H1 (cell line): ENCODE results near the gene LHX5. TPM values are rescaled to one million over a fixed set of nuclear protein-coding genes. Genes with fewer than 3 reads are reported as not detected.

Experiments used
- CTCF ChIA-PET: fragments of 300-600 bp; sonication (Branson Sonifier 250); formaldehyde crosslinking; loops from one replicate; lab custom pipeline; 2021; ENCODE audit not compliant: partially characterized antibody; lab: Charles Lee
- POLR2A ChIA-PET: fragments of 300-600 bp; sonication (Branson Sonifier 250); formaldehyde crosslinking; loops from one replicate; lab custom pipeline; 2021; ENCODE audit warnings: inconsistent platforms; ENCODE audit not compliant: partially characterized antibody; lab: Charles Lee
- DNase-seq, 2 experiments: peaks; one replicate each; pipeline versions ENCODE4 v3.0.0 to v3.0.0-alpha.2; 2010 to 2022; ENCODE audit warnings: low spot score in 2 of 2, low read depth in 1 of 2, mixed read lengths in 1 of 2
- FAIRE-seq: peaks from 2 replicates; lab custom pipeline; 2011; peaks lifted over from hg19 to GRCh38; lab: Jason Lieb, UNC
- H2AFZ ChIP-seq: 2 replicates; pipeline ENCODE4 v1.8.1; 2012; ENCODE audit warnings: low read length, inconsistent platforms
- H2AK5ac ChIP-seq: 2 replicates; pipeline ENCODE4 v1.6.1; 2013; ENCODE audit warnings: low read depth, low read length
- H2BK120ac ChIP-seq: replicated peaks from 2 replicates; pipeline ENCODE3; 2013; ENCODE audit warnings: low read depth, low read length, inconsistent platforms
- H2BK12ac ChIP-seq: 2 replicates; pipeline ENCODE4 v1.6.1; 2013; ENCODE audit warnings: low read depth, low read length
- H2BK15ac ChIP-seq: 2 replicates; pipeline ENCODE4 v1.6.1; 2013; ENCODE audit warnings: low read length
- H2BK20ac ChIP-seq: 2 replicates; pipeline ENCODE4 v1.6.1; 2013; ENCODE audit warnings: low read length
- H2BK5ac ChIP-seq: 2 replicates; pipeline ENCODE4 v1.6.1; 2013; ENCODE audit warnings: low read depth, low read length
- H3K14ac ChIP-seq: 2 replicates; pipeline ENCODE4 v1.6.1; 2013; ENCODE audit warnings: inconsistent platforms; ENCODE audit not compliant: insufficient read length
- H3K18ac ChIP-seq: 2 replicates; pipeline ENCODE4 v1.6.1; 2013; ENCODE audit warnings: low read length; ENCODE audit errors: extremely low read depth
- H3K23ac ChIP-seq: 2 replicates; pipeline ENCODE4 v1.6.1; 2013; ENCODE audit warnings: inconsistent platforms; ENCODE audit not compliant: insufficient read length
- H3K23me2 ChIP-seq: 2 replicates; pipeline ENCODE4 v1.6.1; 2013; ENCODE audit warnings: low read depth, low read length
- H3K27ac ChIP-seq: 2 replicates; pipeline ENCODE4 v1.6.1; 2011; ENCODE audit warnings: low read depth, low read length, inconsistent platforms
- H3K27me3 ChIP-seq, 4 experiments: replicated peaks in 1 of 4; 1 replicate in 1 of 4; 2 replicates in 3 of 4; pipeline versions ENCODE4 v1.6.1 to v1.8.1; 2011 to 2013; ENCODE audit warnings: low read length in 3 of 4, mild to moderate bottlenecking in 3 of 4, inconsistent platforms in 2 of 4, mixed read lengths in 2 of 4, moderate library complexity in 1 of 4; ENCODE audit not compliant: control insufficient read depth in 3 of 4, insufficient read depth in 3 of 4; ENCODE audit errors: extremely low read depth in 1 of 4
- H3K36me3 ChIP-seq, 4 experiments: 2 replicates each; pipeline versions ENCODE4 v1.6.1 to v1.8.1; 2011 to 2013; ENCODE audit warnings: mild to moderate bottlenecking in 4 of 4, low read length in 3 of 4, moderate library complexity in 2 of 4, control low read depth in 1 of 4, inconsistent platforms in 1 of 4; ENCODE audit not compliant: insufficient read depth in 4 of 4, control insufficient read depth in 2 of 4
- H3K4ac ChIP-seq: replicated peaks from 2 replicates; pipeline ENCODE3; 2013; ENCODE audit warnings: low read length, low read depth, mixed read lengths, inconsistent platforms; ENCODE audit not compliant: insufficient read length
- H3K4me1 ChIP-seq, 4 experiments: replicated peaks in 1 of 4; 1 replicate in 1 of 4; 2 replicates in 3 of 4; pipeline versions ENCODE4 v1.6.1 to v1.8.1; 2011 to 2013; ENCODE audit warnings: low read length in 3 of 4, inconsistent platforms in 2 of 4, mixed read lengths in 1 of 4; ENCODE audit not compliant: insufficient read depth in 4 of 4, control insufficient read depth in 3 of 4
- H3K4me2 ChIP-seq, 2 experiments: 2 replicates each; pipeline versions ENCODE4 v1.6.1 to v1.8.1; 2011 to 2013; ENCODE audit warnings: low read depth in 2 of 2, low read length in 2 of 2, control low read depth in 1 of 2, inconsistent platforms in 1 of 2, mild to moderate bottlenecking in 1 of 2; ENCODE audit not compliant: insufficient read depth in 1 of 2
- H3K4me3 ChIP-seq, 4 experiments: fragments of 200-600, 300-600 bp in 1 of 4; sonication (generic), shearing (Covaris generic), sonication (Bioruptor Twin) in 1 of 4; 2 replicates each; pipeline versions ENCODE4 v1.5.1 to v1.8.1; 2011 to 2016; ENCODE audit warnings: low read length in 4 of 4, low read depth in 3 of 4, control low read depth in 2 of 4, inconsistent platforms in 2 of 4, mild to moderate bottlenecking in 2 of 4, mixed read lengths in 1 of 4, moderate library complexity in 1 of 4; ENCODE audit not compliant: insufficient read depth in 2 of 4; ENCODE audit errors: extremely low read depth in 1 of 4
- H3K56ac ChIP-seq: replicated peaks from 2 replicates; pipeline ENCODE3; 2013; ENCODE audit warnings: low read depth, mild to moderate bottlenecking, mixed read lengths, low read length, inconsistent platforms; ENCODE audit not compliant: insufficient read length
- H3K79me1 ChIP-seq: 2 replicates; pipeline ENCODE4 v1.6.1; 2013; ENCODE audit warnings: low read depth, low read length, control low read depth
- H3K79me2 ChIP-seq, 2 experiments: 2 replicates each; pipeline versions ENCODE4 v1.6.1 to v1.8.1; 2012 to 2013; ENCODE audit warnings: low read length in 2 of 2, mild to moderate bottlenecking in 2 of 2, inconsistent platforms in 1 of 2; ENCODE audit not compliant: insufficient read depth in 2 of 2, control insufficient read depth in 1 of 2
- H3K9ac ChIP-seq, 4 experiments: replicated peaks in 1 of 4; 1 replicate in 1 of 4; 2 replicates in 3 of 4; pipeline versions ENCODE4 v1.6.1 to v1.8.1; 2011 to 2013; ENCODE audit warnings: low read depth in 3 of 4, low read length in 3 of 4, control low read depth in 2 of 4, mild to moderate bottlenecking in 2 of 4, moderate library complexity in 2 of 4, inconsistent platforms in 1 of 4; ENCODE audit errors: extremely low read depth in 1 of 4
- H3K9me3 ChIP-seq, 2 experiments: 2 replicates each; pipeline versions ENCODE4 v1.6.1 to v1.8.1; 2012 to 2013; ENCODE audit warnings: mild to moderate bottlenecking in 2 of 2, moderate library complexity in 2 of 2, control low read depth in 1 of 2, inconsistent platforms in 1 of 2, low read depth in 1 of 2, low read length in 1 of 2, mixed read lengths in 1 of 2; ENCODE audit not compliant: insufficient read depth in 2 of 2
- H4K20me1 ChIP-seq, 2 experiments: replicated peaks in 1 of 2; 2 replicates each; pipeline versions ENCODE3 to v1.8.1; 2011 to 2013; ENCODE audit warnings: inconsistent platforms in 2 of 2, low read length in 2 of 2, mild to moderate bottlenecking in 1 of 2; ENCODE audit not compliant: insufficient read depth in 2 of 2, control insufficient read depth in 1 of 2
- H4K5ac ChIP-seq: 2 replicates; pipeline ENCODE4 v1.6.1; 2013; ENCODE audit warnings: low read length, low read depth, mixed read lengths, inconsistent platforms; ENCODE audit not compliant: insufficient read length
- H4K8ac ChIP-seq: 2 replicates; pipeline ENCODE4 v1.8.0; 2013; ENCODE audit warnings: mild to moderate bottlenecking, moderate library complexity, low read length, inconsistent platforms; ENCODE audit not compliant: insufficient read depth; ENCODE audit errors: extremely low read depth
- H4K91ac ChIP-seq: replicated peaks from 2 replicates; pipeline ENCODE3; 2013; ENCODE audit warnings: low read length, mixed read lengths, inconsistent platforms; ENCODE audit not compliant: insufficient read length
- GABPA ChIP-seq: IDR thresholded peaks from 2 replicates; pipeline ENCODE4 v1.6.1; 2011; ENCODE audit warnings: mild to moderate bottlenecking, low read length, moderate library complexity, borderline replicate concordance; ENCODE audit not compliant: insufficient read depth
- JUND ChIP-seq: IDR thresholded peaks from 2 replicates; pipeline ENCODE4 v1.6.1; 2011; ENCODE audit warnings: mild to moderate bottlenecking, improper control_type of control experiment, low read length
- KDM1A ChIP-seq: fragments of 200-600, 300-600 bp; sonication (generic); IDR thresholded peaks from 2 replicates; pipeline ENCODE4 v1.7.1; 2016; ENCODE audit warnings: mild to moderate bottlenecking, low read length, borderline replicate concordance
- KDM5A ChIP-seq: fragments of 200-600 bp; IDR thresholded peaks from 2 replicates; pipeline ENCODE4 v1.7.1; 2012; ENCODE audit warnings: mild to moderate bottlenecking, low read length, inconsistent platforms, mixed read lengths
- SIN3A ChIP-seq, 2 experiments: IDR thresholded peaks in 1 of 2; conservative IDR thresholded peaks in 1 of 2; 2 replicates each; pipeline ENCODE4 v1.6.1; 2011 to 2012; ENCODE audit warnings: low read length in 2 of 2, improper control_type of control experiment in 1 of 2, low read depth in 1 of 2, mild to moderate bottlenecking in 1 of 2
- SP1 ChIP-seq: IDR thresholded peaks from 2 replicates; pipeline ENCODE4 v1.6.1; 2011; ENCODE audit warnings: low read depth, low read length
- TBP ChIP-seq: IDR thresholded peaks from 2 replicates; pipeline ENCODE4 v1.6.1; 2011; ENCODE audit warnings: low read depth, low read length, improper control_type of control experiment
- WGBS, 2 experiments: shearing (Covaris generic) in 1 of 2; methylation state at CpG; one replicate each; pipeline versions ENCODE4 v1.1.6 to v1.1.7; 2013 to 2015; ENCODE audit warnings: low lambda C conversion rate in 2 of 2, mixed read lengths in 2 of 2, inconsistent platforms in 1 of 2, low coverage in 1 of 2, missing lambda C conversion rate in 1 of 2; ENCODE audit not compliant: insufficient replicate concordance in 2 of 2, insufficient coverage in 1 of 2, insufficient read length in 1 of 2; ENCODE audit errors: extremely low coverage in 1 of 2, missing lambda C conversion rate in 1 of 2; 5-methylcytosine and 5-hydroxymethylcytosine counted together
- polyA plus RNA-seq, 7 experiments: library from polyadenylated mRNA; depleted of rRNA in 3 of 7; stranded (reverse) in 5 of 7; unstranded in 2 of 7; fragments of >200 nt in 5 of 7; fragments of 200-250 nt in 2 of 7; gene quantifications; 1 replicate in 5 of 7; 2 replicates in 1 of 7; 4 replicates in 1 of 7; pipeline versions ENCODE4 v1.2.1 to v1.2.3, GENCODE V29; 2011 to 2013; ENCODE audit warnings: missing spikeins in 2 of 7, mixed read lengths in 2 of 7
- total RNA-seq: library from RNA; stranded (reverse); fragmentation: NEBNext Ultra II Directional; extraction: Animal tissue kit (Norgen Biotek cat#: 25700); gene quantifications from 2 replicates; pipeline ENCODE4 v1.2.1, GENCODE V29; 2021
- TF ChIP-seq, protein P1 (sequence below), 3 experiments: IDR thresholded peaks; 1 replicate in 2 of 3; 2 replicates in 1 of 3; pipeline versions ENCODE4 v1.5.1 to v1.6.1; 2011; ENCODE audit warnings: low read length in 3 of 3, mild to moderate bottlenecking in 3 of 3, inconsistent platforms in 2 of 3, low read depth in 1 of 3, moderate library complexity in 1 of 3; ENCODE audit not compliant: insufficient read depth in 1 of 3; ENCODE audit errors: control extremely low read depth in 1 of 3
- TF ChIP-seq, protein P2 (sequence below): IDR thresholded peaks from 2 replicates; pipeline ENCODE4 v1.6.1; 2012; ENCODE audit warnings: low read length, inconsistent platforms

LHX5 gene
- total and polyA plus RNA-seq, 2 of the 8 experiments (the other 6 are each of a cell fraction or from before 2014, with no cell fraction given): 0.47 to 1.1 TPM

DNA sequence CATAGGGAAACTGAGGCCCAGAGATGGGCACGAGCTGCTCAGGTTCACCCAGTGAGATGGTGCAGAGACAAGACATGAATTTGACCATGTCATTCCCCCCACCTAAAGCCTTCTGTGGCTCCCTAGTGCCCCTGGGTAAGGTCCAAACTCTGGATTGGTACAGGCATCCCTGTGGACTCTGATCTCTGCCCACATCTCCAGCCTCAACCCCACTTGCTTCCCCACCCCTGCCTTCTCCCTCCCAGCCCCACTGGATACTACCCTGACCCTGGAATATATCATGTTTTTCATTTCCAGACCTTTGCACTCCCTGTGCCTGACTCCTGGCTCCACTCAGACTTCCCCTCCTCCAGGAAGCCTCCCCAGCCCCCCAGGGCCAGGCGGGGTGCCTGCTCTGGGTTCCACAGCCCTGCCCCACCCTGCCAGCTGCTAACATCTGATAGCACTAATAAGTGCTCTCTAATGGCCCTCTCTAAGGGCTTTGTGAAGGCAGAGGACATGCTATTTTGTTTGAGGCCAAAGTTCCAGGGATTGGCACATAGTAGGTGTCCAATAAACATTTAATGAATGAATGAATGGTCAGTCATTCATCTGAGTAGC is 50.6 kb downstream of the LHX5 start:
- no peak for FAIRE-seq
- Histone ChIP-seq H4K8ac (no peak overlapping the region), H2BK15ac (no peak overlapping the region), H3K27me3 (no peaks in the 10 kb centered on the region), H3K23ac (no peak overlapping the region), H4K20me1 (no peaks in the 10 kb centered on the region), H3K23me2 (peaks cover 5% of the 10 kb centered on the region), H2AFZ (no peak overlapping the region), H3K36me3 (no peaks in the 10 kb centered on the region), H3K9ac (no peak overlapping the region), H3K79me2 (no peaks in the 10 kb centered on the region), H3K14ac (no peak overlapping the region), H2BK120ac (no peak overlapping the region), H3K4me3 (no peak overlapping the region), H2AK5ac (no peak overlapping the region), H3K79me1 (no peaks in the 10 kb centered on the region), H3K4me2 (no peak overlapping the region), H4K5ac (no peak overlapping the region), H3K4me1 (peaks cover 0 to 7% (median 5%) of the 10 kb centered on the region in 4 experiments; a peak in 5 of 7 replicates), H3K9me3 (no peaks in the 10 kb centered on the region), H2BK20ac (no peak overlapping the region), H2BK5ac (no peak overlapping the region), H3K56ac (no peak overlapping the region), H2BK12ac (no peak overlapping the region), H3K4ac (no peak overlapping the region), H3K27ac (no peak overlapping the region), H4K91ac (no peak overlapping the region), H3K18ac (no peak overlapping the region)
- WGBS, 2 experiments: 94% methylated on average over 2 of the region's 2 CpGs; no CpG with 5 or more reads in 1 of the 2 experiments
- ChIA-PET CTCF (no interaction called here), POLR2A (no interaction called here)
- no peak for DNase-seq
- TF ChIP-seq, protein P1, sequence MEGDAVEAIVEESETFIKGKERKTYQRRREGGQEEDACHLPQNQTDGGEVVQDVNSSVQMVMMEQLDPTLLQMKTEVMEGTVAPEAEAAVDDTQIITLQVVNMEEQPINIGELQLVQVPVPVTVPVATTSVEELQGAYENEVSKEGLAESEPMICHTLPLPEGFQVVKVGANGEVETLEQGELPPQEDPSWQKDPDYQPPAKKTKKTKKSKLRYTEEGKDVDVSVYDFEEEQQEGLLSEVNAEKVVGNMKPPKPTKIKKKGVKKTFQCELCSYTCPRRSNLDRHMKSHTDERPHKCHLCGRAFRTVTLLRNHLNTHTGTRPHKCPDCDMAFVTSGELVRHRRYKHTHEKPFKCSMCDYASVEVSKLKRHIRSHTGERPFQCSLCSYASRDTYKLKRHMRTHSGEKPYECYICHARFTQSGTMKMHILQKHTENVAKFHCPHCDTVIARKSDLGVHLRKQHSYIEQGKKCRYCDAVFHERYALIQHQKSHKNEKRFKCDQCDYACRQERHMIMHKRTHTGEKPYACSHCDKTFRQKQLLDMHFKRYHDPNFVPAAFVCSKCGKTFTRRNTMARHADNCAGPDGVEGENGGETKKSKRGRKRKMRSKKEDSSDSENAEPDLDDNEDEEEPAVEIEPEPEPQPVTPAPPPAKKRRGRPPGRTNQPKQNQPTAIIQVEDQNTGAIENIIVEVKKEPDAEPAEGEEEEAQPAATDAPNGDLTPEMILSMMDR (IDR thresholded peaks at IDR 0.05; ENCODE audit: control extremely low read depth in 1 of 3, insufficient read depth in 1 of 3, low read depth in 1 of 3, low read length in 3 of 3): no peak
- TF ChIP-seq TBP (no peak), JUND (no peak), KDM5A (no peak), SP1 (no peak), KDM1A (no peak), GABPA (no peak), SIN3A (conservative IDR thresholded peaks at IDR 0.05 in 1 of 2, IDR thresholded peaks at IDR 0.05 in 1 of 2; ENCODE audit: low read depth in 1 of 2, low read length in 2 of 2) (no peak)
- TF ChIP-seq, protein P2, sequence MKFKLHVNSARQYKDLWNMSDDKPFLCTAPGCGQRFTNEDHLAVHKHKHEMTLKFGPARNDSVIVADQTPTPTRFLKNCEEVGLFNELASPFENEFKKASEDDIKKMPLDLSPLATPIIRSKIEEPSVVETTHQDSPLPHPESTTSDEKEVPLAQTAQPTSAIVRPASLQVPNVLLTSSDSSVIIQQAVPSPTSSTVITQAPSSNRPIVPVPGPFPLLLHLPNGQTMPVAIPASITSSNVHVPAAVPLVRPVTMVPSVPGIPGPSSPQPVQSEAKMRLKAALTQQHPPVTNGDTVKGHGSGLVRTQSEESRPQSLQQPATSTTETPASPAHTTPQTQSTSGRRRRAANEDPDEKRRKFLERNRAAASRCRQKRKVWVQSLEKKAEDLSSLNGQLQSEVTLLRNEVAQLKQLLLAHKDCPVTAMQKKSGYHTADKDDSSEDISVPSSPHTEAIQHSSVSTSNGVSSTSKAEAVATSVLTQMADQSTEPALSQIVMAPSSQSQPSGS: no peak
